ENCODE results near the gene SLC13A5. TPM values are rescaled to one million over a fixed set of nuclear protein-coding genes. Genes with fewer than 3 reads are reported as not detected.

Gene SLC13A5
- total and polyA plus RNA-seq, 10 of the 15 experiments (the other 5 are each of a cell fraction or from before 2014, with no cell fraction given), result 0.23 TPM; not detected in 9

DNA sequence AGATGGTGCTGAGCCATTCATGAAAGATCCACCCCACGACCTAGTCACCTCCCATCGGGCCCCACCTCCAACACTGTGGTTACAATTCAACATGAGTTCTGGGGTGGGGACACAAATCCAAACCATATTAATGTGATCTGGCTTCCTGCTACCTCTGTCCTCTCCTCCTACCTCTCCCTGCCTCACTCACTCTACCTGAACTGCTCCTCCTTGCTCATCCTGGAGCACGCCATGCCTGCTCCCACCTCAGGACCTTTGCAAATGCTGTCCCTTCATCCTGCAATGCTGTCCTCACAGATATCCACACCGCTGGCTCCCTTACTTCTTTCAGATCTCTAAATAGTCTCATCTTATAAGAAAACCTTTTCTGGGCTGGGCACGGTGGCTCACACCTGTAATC lies 10.8 kb upstream of the SLC13A5 start:
- no peaks in the 10 kb centered on the region for H3K36me3 ChIP-seq (ENCODE audit: control insufficient read depth in 2 of 2, insufficient read depth in 2 of 2, low read length in 1 of 2)
- in situ Hi-C loops (cut with MboI) (no loop called here), intact Hi-C loops (cut with micrococcal nuclease; ENCODE audit: unreplicated experiment) (no loop called here)
- no peaks in the 10 kb centered on the region for H3K79me2 ChIP-seq (ENCODE audit: control insufficient read depth, insufficient read depth, low read length)
- ChIA-PET POLR2A (no interaction called here), SMC1A (ENCODE audit: uncharacterized antibody, unreplicated experiment) (no interaction called here), RAD21 (ENCODE audit: unreplicated experiment) (no interaction called here), CTCF (no interaction called here)
- no peak for FAIRE-seq
- H4K20me1 ChIP-seq (ENCODE audit: control insufficient read depth, insufficient read depth), result no peaks in the 10 kb centered on the region
- no peak overlapping the region for H3K9ac ChIP-seq (ENCODE audit: control insufficient read depth, insufficient read depth, low read length)
- whole genome bisulfite sequencing (ENCODE audit: insufficient coverage, insufficient replicate concordance, low lambda C conversion rate, missing lambda C conversion rate), result 44% methylated on average over 5 of the region's 5 CpGs
- no peak overlapping the region for H3K4me3 ChIP-seq
- H3K27ac ChIP-seq (ENCODE audit: control insufficient read depth, insufficient read depth), result no peak overlapping the region
- H3K4me1 ChIP-seq (ENCODE audit: control insufficient read depth, insufficient read depth, low read length), result no peaks in the 10 kb centered on the region
- DNase-seq (ENCODE audit: low read depth, low spot score), result no peak
- H3K27me3 ChIP-seq (replicated peaks in 1 of 2; ENCODE audit: control insufficient read depth in 2 of 2, insufficient read depth in 2 of 2, low read length in 1 of 2), result no peaks in the 10 kb centered on the region
- no peak overlapping the region for H3K4me2 ChIP-seq (ENCODE audit: control insufficient read depth, insufficient read depth)
- H3K9me3 ChIP-seq (replicated peaks; ENCODE audit: control insufficient read depth, insufficient read depth, low read length), result no peaks in the 10 kb centered on the region
- no TSS peak for BruUV-seq (replicated peaks)
- no peak for ATAC-seq
- H2AFZ ChIP-seq (ENCODE audit: control insufficient read depth, low read depth, low read length), result no peak overlapping the region
- TF ChIP-seq, protein P1, sequence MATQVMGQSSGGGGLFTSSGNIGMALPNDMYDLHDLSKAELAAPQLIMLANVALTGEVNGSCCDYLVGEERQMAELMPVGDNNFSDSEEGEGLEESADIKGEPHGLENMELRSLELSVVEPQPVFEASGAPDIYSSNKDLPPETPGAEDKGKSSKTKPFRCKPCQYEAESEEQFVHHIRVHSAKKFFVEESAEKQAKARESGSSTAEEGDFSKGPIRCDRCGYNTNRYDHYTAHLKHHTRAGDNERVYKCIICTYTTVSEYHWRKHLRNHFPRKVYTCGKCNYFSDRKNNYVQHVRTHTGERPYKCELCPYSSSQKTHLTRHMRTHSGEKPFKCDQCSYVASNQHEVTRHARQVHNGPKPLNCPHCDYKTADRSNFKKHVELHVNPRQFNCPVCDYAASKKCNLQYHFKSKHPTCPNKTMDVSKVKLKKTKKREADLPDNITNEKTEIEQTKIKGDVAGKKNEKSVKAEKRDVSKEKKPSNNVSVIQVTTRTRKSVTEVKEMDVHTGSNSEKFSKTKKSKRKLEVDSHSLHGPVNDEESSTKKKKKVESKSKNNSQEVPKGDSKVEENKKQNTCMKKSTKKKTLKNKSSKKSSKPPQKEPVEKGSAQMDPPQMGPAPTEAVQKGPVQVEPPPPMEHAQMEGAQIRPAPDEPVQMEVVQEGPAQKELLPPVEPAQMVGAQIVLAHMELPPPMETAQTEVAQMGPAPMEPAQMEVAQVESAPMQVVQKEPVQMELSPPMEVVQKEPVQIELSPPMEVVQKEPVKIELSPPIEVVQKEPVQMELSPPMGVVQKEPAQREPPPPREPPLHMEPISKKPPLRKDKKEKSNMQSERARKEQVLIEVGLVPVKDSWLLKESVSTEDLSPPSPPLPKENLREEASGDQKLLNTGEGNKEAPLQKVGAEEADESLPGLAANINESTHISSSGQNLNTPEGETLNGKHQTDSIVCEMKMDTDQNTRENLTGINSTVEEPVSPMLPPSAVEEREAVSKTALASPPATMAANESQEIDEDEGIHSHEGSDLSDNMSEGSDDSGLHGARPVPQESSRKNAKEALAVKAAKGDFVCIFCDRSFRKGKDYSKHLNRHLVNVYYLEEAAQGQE (IDR thresholded peaks at IDR 0.05; ENCODE audit: low read depth, low read length), result no peak
- TF ChIP-seq CBX3 (IDR thresholded peaks at IDR 0.05; ENCODE audit: borderline replicate concordance, low read depth), result no peak
- TF ChIP-seq ETV6 (conservative IDR thresholded peaks at IDR 0.05 in 1 of 2, IDR thresholded peaks at IDR 0.05 in 1 of 2; ENCODE audit: borderline replicate concordance in 1 of 2, low read depth in 1 of 2), result no peak
- TF ChIP-seq STAT3 (IDR thresholded peaks at IDR 0.05; ENCODE audit: low read depth, low read length), result no peak
- TF ChIP-seq SMC3 (IDR thresholded peaks at IDR 0.05; ENCODE audit: borderline replicate concordance, low read length), result no peak
- no peak for TF ChIP-seq WRNIP1 (IDR thresholded peaks at IDR 0.05; ENCODE audit: borderline replicate concordance, low read depth, low read length)
- no peak for TF ChIP-seq TCF3 (IDR thresholded peaks at IDR 0.05; ENCODE audit: borderline replicate concordance, insufficient read depth, low read depth, low read length)
- TF ChIP-seq EZH2 (IDR thresholded peaks at IDR 0.05; ENCODE audit: borderline replicate concordance, control insufficient read depth, low read depth, low read length), result no peak
- TF ChIP-seq IKZF1 (conservative IDR thresholded peaks at IDR 0.05), result no peak
- TF ChIP-seq, protein P2, sequence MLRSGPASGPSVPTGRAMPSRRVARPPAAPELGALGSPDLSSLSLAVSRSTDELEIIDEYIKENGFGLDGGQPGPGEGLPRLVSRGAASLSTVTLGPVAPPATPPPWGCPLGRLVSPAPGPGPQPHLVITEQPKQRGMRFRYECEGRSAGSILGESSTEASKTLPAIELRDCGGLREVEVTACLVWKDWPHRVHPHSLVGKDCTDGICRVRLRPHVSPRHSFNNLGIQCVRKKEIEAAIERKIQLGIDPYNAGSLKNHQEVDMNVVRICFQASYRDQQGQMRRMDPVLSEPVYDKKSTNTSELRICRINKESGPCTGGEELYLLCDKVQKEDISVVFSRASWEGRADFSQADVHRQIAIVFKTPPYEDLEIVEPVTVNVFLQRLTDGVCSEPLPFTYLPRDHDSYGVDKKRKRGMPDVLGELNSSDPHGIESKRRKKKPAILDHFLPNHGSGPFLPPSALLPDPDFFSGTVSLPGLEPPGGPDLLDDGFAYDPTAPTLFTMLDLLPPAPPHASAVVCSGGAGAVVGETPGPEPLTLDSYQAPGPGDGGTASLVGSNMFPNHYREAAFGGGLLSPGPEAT (IDR thresholded peaks at IDR 0.05; ENCODE audit: low read depth), result no peak
- TF ChIP-seq, protein P3, sequence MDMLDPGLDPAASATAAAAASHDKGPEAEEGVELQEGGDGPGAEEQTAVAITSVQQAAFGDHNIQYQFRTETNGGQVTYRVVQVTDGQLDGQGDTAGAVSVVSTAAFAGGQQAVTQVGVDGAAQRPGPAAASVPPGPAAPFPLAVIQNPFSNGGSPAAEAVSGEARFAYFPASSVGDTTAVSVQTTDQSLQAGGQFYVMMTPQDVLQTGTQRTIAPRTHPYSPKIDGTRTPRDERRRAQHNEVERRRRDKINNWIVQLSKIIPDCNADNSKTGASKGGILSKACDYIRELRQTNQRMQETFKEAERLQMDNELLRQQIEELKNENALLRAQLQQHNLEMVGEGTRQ (IDR thresholded peaks at IDR 0.05; ENCODE audit: borderline replicate concordance, low read depth, low read length), result no peak
- TF ChIP-seq, protein P4, sequence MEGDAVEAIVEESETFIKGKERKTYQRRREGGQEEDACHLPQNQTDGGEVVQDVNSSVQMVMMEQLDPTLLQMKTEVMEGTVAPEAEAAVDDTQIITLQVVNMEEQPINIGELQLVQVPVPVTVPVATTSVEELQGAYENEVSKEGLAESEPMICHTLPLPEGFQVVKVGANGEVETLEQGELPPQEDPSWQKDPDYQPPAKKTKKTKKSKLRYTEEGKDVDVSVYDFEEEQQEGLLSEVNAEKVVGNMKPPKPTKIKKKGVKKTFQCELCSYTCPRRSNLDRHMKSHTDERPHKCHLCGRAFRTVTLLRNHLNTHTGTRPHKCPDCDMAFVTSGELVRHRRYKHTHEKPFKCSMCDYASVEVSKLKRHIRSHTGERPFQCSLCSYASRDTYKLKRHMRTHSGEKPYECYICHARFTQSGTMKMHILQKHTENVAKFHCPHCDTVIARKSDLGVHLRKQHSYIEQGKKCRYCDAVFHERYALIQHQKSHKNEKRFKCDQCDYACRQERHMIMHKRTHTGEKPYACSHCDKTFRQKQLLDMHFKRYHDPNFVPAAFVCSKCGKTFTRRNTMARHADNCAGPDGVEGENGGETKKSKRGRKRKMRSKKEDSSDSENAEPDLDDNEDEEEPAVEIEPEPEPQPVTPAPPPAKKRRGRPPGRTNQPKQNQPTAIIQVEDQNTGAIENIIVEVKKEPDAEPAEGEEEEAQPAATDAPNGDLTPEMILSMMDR (IDR thresholded peaks at IDR 0.05 in 2 of 3, conservative IDR thresholded peaks at IDR 0.05 in 1 of 3; ENCODE audit: control insufficient read depth in 2 of 3, extremely low read depth in 1 of 3, insufficient read depth in 1 of 3, low read depth in 3 of 3, low read length in 3 of 3), result no peak
- TF ChIP-seq EED (IDR thresholded peaks at IDR 0.05; ENCODE audit: low read depth), result no peak
- no peak for TF ChIP-seq FOXK2 (IDR thresholded peaks at IDR 0.05)
- TF ChIP-seq CBFB (IDR thresholded peaks at IDR 0.05; ENCODE audit: low read depth), result no peak
- TF ChIP-seq CEBPB (IDR thresholded peaks at IDR 0.05; ENCODE audit: borderline replicate concordance in 1 of 2, low read depth in 2 of 2, low read length in 2 of 2), result no peak
- no peak for TF ChIP-seq GABPA (IDR thresholded peaks at IDR 0.05; ENCODE audit: low read depth)
